GM23338 (cell line): ENCODE data around the gene MAP3K9. TPM values are rescaled to one million over a fixed set of nuclear protein-coding genes. Genes with fewer than 3 reads are reported as not detected.

Source experiments
- ATAC-seq: fragments of 200-7000 bp; cut with Tn5 transposase; 3 replicates; pipeline ENCODE4 v1.9.1; 2020
- DNase-seq: peaks from one replicate; pipeline ENCODE4 v3.0.0-alpha.2; 2015; ENCODE audit warnings: low spot score
- H2AFZ ChIP-seq: fragments of 200-600 bp; sonication (generic); 2 replicates; pipeline ENCODE4 v1.8.0; 2016; ENCODE audit warnings: antibody characterized with exemption, mild to moderate bottlenecking, moderate library complexity
- H3F3A ChIP-seq: fragments of 200-600 bp; sonication (generic); replicated peaks from 2 replicates; pipeline ENCODE4 v1.8.0; 2017; ENCODE audit warnings: antibody characterized with exemption, mixed run types, low read depth
- H3K27ac ChIP-seq: fragments of 200-600 bp; sonication (generic); 2 replicates; pipeline ENCODE4 v1.6.1; 2016; ENCODE audit warnings: low read depth
- H3K27me3 ChIP-seq: fragments of 200-600 bp; sonication (generic); 2 replicates; pipeline ENCODE4 v1.8.0; 2016; ENCODE audit warnings: mild to moderate bottlenecking, mixed run types, moderate library complexity; ENCODE audit not compliant: insufficient read depth
- H3K36me3 ChIP-seq: fragments of 200-600 bp; sonication (generic); 2 replicates; pipeline ENCODE4 v1.8.0; 2016; ENCODE audit warnings: mild to moderate bottlenecking; ENCODE audit not compliant: insufficient read depth
- H3K4me1 ChIP-seq: fragments of 200-600 bp; sonication (generic); 2 replicates; pipeline ENCODE4 v1.8.0; 2016; ENCODE audit warnings: mild to moderate bottlenecking, moderate library complexity; ENCODE audit not compliant: insufficient read depth
- H3K4me2 ChIP-seq: fragments of 200-600 bp; sonication (generic); 2 replicates; pipeline ENCODE4 v1.7.1; 2017; ENCODE audit warnings: mixed run types
- H3K4me3 ChIP-seq: fragments of 200-600 bp; sonication (generic); 2 replicates; pipeline ENCODE4 v1.6.1; 2016; ENCODE audit warnings: mixed run types
- H3K79me2 ChIP-seq: fragments of 200-600 bp; sonication (generic); replicated peaks from 2 replicates; pipeline ENCODE4 v1.8.0; 2017; ENCODE audit warnings: mild to moderate bottlenecking; ENCODE audit not compliant: insufficient read depth
- H3K9me2 ChIP-seq: fragments of 200-600 bp; sonication (generic); 2 replicates; pipeline ENCODE4 v1.8.0; 2017; ENCODE audit not compliant: insufficient read depth
- H4K20me1 ChIP-seq: fragments of 200-600 bp; sonication (generic); replicated peaks from 2 replicates; pipeline ENCODE4 v1.8.0; 2017; ENCODE audit warnings: mild to moderate bottlenecking; ENCODE audit not compliant: insufficient read depth
- H3K27ac Mint-ChIP-seq: 2 replicates; pipeline ENCODE4 v1.8.0; 2020; ENCODE audit warnings: inconsistent platforms, mild to moderate bottlenecking, moderate library complexity, mixed read lengths
- H3K27me3 Mint-ChIP-seq: 3 replicates; pipeline ENCODE4 v1.8.0; 2022; ENCODE audit warnings: low read depth, mild to moderate bottlenecking, moderate library complexity, mixed read lengths, inconsistent platforms; ENCODE audit not compliant: insufficient read depth, poor library complexity
- H3K36me3 Mint-ChIP-seq: 3 replicates; pipeline ENCODE4 v1.8.0; 2021; ENCODE audit warnings: low read depth, mild to moderate bottlenecking, inconsistent platforms, moderate library complexity, mixed read lengths
- H3K4me1 Mint-ChIP-seq: 3 replicates; pipeline ENCODE4 v1.8.0; 2020; ENCODE audit warnings: mild to moderate bottlenecking, inconsistent platforms, mixed read lengths
- H3K4me3 Mint-ChIP-seq: 3 replicates; pipeline ENCODE4 v1.8.0; 2021; ENCODE audit warnings: moderate library complexity, mild to moderate bottlenecking, inconsistent platforms, mixed read lengths
- H3K9me3 Mint-ChIP-seq: 3 replicates; pipeline ENCODE4 v1.8.0; 2020; ENCODE audit warnings: moderate library complexity, mild to moderate bottlenecking, inconsistent platforms, mixed read lengths
- EZH2phosphoT487 ChIP-seq: fragments of 200-600 bp; sonication (generic); IDR thresholded peaks from one replicate; pipeline ENCODE4 v1.8.1; 2018; ENCODE audit warnings: antibody characterized with exemption; ENCODE audit not compliant: unreplicated experiment
- JUNB ChIP-seq: IDR thresholded peaks from one replicate; pipeline ENCODE4 v1.6.1; 2016; ENCODE audit warnings: antibody characterized with exemption; ENCODE audit not compliant: unreplicated experiment
- NANOG ChIP-seq: IDR thresholded peaks from 2 replicates; pipeline ENCODE4 v1.6.1; 2016; ENCODE audit warnings: antibody characterized with exemption, borderline replicate concordance
- POLR2AphosphoS5 ChIP-seq: IDR thresholded peaks from 2 replicates; pipeline ENCODE4 v1.6.1; 2016; ENCODE audit warnings: antibody characterized with exemption, low read depth
- STAT1 ChIP-seq: IDR thresholded peaks from one replicate; pipeline ENCODE4 v1.6.1; 2016; ENCODE audit warnings: antibody characterized with exemption; ENCODE audit not compliant: unreplicated experiment
- ZNF114 ChIP-seq: fragments of 250-450 bp; sonication (Bioruptor Pico); IDR thresholded peaks from 2 replicates; pipeline ENCODE4 v1.5.0; 2020; ENCODE audit warnings: mild to moderate bottlenecking, moderate library complexity
- polyA plus RNA-seq: library from polyadenylated mRNA; unstranded; fragments of >200 nt; fragmentation: Nextera tagmentation; extraction: Ambion mirVana; gene quantifications from 2 replicates; pipeline ENCODE4 v1.2.1, GENCODE V29; 2016
- total RNA-seq: library from RNA; depleted of rRNA; stranded (reverse); fragments of >200 nt; shearing (Covaris generic); gene quantifications from 2 replicates; pipeline ENCODE4 v1.2.3, GENCODE V29; 2014
- TF ChIP-seq, protein P1 (sequence below), 2 experiments: fragments of 200-600 bp in 1 of 2; sonication (generic) in 1 of 2; conservative IDR thresholded peaks; 2 replicates each; pipeline versions ENCODE4 v1.5.1 to v1.6.1; 2016 to 2017; ENCODE audit warnings: antibody characterized with exemption in 2 of 2, low read depth in 2 of 2, mild to moderate bottlenecking in 2 of 2, moderate library complexity in 1 of 2
- TF ChIP-seq, protein P2 (sequence below): IDR thresholded peaks from one replicate; pipeline ENCODE4 v1.6.1; 2018; ENCODE audit warnings: antibody characterized with exemption; ENCODE audit not compliant: unreplicated experiment
- TF ChIP-seq, protein P3 (sequence below): IDR thresholded peaks from 2 replicates; pipeline ENCODE4 v1.6.1; 2016; ENCODE audit warnings: antibody characterized with exemption
- TF ChIP-seq, protein P4 (sequence below): fragments of 250-450 bp; sonication (Bioruptor Pico); IDR thresholded peaks from 2 replicates; pipeline ENCODE4 v1.5.0; 2020; ENCODE audit warnings: mild to moderate bottlenecking, moderate library complexity

MAP3K9 gene
- total and polyA plus RNA-seq, 2 experiments from 2014 or later, result 5.3 to 30.8 TPM

DNA sequence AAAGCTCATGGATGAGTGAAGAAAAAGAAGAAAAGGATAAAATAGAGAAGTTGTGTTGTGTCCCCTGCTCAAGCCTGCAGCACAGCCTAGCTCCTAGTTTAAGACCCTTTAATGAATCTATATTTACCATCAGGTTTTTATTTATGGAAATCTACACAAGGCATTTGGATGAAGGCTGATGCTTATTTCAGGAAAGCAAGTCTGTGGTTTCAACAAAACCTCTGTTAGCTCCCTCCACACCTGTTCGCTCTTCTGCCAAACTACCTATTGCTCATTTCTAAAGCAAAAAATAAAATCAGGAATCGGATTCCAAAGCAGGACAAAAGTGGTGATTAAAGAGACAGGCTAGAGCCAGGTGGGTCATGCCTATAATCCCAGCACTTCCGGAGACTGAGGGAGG is 18.9 kb upstream of the MAP3K9 start:
- ATAC-seq, result no peak
- no peak overlapping the region for H3K4me2 ChIP-seq
- TF ChIP-seq, protein P1, sequence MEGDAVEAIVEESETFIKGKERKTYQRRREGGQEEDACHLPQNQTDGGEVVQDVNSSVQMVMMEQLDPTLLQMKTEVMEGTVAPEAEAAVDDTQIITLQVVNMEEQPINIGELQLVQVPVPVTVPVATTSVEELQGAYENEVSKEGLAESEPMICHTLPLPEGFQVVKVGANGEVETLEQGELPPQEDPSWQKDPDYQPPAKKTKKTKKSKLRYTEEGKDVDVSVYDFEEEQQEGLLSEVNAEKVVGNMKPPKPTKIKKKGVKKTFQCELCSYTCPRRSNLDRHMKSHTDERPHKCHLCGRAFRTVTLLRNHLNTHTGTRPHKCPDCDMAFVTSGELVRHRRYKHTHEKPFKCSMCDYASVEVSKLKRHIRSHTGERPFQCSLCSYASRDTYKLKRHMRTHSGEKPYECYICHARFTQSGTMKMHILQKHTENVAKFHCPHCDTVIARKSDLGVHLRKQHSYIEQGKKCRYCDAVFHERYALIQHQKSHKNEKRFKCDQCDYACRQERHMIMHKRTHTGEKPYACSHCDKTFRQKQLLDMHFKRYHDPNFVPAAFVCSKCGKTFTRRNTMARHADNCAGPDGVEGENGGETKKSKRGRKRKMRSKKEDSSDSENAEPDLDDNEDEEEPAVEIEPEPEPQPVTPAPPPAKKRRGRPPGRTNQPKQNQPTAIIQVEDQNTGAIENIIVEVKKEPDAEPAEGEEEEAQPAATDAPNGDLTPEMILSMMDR (conservative IDR thresholded peaks at IDR 0.05; ENCODE audit: low read depth in 2 of 2), result no peak
- TF ChIP-seq POLR2AphosphoS5 (no peak), ZNF114 (CRISPR knock-in tag) (no peak), EZH2phosphoT487 (no peak), JUNB (no peak), NANOG (no peak), STAT1 (no peak)
- TF ChIP-seq, protein P2, sequence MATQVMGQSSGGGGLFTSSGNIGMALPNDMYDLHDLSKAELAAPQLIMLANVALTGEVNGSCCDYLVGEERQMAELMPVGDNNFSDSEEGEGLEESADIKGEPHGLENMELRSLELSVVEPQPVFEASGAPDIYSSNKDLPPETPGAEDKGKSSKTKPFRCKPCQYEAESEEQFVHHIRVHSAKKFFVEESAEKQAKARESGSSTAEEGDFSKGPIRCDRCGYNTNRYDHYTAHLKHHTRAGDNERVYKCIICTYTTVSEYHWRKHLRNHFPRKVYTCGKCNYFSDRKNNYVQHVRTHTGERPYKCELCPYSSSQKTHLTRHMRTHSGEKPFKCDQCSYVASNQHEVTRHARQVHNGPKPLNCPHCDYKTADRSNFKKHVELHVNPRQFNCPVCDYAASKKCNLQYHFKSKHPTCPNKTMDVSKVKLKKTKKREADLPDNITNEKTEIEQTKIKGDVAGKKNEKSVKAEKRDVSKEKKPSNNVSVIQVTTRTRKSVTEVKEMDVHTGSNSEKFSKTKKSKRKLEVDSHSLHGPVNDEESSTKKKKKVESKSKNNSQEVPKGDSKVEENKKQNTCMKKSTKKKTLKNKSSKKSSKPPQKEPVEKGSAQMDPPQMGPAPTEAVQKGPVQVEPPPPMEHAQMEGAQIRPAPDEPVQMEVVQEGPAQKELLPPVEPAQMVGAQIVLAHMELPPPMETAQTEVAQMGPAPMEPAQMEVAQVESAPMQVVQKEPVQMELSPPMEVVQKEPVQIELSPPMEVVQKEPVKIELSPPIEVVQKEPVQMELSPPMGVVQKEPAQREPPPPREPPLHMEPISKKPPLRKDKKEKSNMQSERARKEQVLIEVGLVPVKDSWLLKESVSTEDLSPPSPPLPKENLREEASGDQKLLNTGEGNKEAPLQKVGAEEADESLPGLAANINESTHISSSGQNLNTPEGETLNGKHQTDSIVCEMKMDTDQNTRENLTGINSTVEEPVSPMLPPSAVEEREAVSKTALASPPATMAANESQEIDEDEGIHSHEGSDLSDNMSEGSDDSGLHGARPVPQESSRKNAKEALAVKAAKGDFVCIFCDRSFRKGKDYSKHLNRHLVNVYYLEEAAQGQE, result no peak
- TF ChIP-seq, protein P3, sequence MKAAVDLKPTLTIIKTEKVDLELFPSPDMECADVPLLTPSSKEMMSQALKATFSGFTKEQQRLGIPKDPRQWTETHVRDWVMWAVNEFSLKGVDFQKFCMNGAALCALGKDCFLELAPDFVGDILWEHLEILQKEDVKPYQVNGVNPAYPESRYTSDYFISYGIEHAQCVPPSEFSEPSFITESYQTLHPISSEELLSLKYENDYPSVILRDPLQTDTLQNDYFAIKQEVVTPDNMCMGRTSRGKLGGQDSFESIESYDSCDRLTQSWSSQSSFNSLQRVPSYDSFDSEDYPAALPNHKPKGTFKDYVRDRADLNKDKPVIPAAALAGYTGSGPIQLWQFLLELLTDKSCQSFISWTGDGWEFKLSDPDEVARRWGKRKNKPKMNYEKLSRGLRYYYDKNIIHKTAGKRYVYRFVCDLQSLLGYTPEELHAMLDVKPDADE, result no peak
- TF ChIP-seq, protein P4, sequence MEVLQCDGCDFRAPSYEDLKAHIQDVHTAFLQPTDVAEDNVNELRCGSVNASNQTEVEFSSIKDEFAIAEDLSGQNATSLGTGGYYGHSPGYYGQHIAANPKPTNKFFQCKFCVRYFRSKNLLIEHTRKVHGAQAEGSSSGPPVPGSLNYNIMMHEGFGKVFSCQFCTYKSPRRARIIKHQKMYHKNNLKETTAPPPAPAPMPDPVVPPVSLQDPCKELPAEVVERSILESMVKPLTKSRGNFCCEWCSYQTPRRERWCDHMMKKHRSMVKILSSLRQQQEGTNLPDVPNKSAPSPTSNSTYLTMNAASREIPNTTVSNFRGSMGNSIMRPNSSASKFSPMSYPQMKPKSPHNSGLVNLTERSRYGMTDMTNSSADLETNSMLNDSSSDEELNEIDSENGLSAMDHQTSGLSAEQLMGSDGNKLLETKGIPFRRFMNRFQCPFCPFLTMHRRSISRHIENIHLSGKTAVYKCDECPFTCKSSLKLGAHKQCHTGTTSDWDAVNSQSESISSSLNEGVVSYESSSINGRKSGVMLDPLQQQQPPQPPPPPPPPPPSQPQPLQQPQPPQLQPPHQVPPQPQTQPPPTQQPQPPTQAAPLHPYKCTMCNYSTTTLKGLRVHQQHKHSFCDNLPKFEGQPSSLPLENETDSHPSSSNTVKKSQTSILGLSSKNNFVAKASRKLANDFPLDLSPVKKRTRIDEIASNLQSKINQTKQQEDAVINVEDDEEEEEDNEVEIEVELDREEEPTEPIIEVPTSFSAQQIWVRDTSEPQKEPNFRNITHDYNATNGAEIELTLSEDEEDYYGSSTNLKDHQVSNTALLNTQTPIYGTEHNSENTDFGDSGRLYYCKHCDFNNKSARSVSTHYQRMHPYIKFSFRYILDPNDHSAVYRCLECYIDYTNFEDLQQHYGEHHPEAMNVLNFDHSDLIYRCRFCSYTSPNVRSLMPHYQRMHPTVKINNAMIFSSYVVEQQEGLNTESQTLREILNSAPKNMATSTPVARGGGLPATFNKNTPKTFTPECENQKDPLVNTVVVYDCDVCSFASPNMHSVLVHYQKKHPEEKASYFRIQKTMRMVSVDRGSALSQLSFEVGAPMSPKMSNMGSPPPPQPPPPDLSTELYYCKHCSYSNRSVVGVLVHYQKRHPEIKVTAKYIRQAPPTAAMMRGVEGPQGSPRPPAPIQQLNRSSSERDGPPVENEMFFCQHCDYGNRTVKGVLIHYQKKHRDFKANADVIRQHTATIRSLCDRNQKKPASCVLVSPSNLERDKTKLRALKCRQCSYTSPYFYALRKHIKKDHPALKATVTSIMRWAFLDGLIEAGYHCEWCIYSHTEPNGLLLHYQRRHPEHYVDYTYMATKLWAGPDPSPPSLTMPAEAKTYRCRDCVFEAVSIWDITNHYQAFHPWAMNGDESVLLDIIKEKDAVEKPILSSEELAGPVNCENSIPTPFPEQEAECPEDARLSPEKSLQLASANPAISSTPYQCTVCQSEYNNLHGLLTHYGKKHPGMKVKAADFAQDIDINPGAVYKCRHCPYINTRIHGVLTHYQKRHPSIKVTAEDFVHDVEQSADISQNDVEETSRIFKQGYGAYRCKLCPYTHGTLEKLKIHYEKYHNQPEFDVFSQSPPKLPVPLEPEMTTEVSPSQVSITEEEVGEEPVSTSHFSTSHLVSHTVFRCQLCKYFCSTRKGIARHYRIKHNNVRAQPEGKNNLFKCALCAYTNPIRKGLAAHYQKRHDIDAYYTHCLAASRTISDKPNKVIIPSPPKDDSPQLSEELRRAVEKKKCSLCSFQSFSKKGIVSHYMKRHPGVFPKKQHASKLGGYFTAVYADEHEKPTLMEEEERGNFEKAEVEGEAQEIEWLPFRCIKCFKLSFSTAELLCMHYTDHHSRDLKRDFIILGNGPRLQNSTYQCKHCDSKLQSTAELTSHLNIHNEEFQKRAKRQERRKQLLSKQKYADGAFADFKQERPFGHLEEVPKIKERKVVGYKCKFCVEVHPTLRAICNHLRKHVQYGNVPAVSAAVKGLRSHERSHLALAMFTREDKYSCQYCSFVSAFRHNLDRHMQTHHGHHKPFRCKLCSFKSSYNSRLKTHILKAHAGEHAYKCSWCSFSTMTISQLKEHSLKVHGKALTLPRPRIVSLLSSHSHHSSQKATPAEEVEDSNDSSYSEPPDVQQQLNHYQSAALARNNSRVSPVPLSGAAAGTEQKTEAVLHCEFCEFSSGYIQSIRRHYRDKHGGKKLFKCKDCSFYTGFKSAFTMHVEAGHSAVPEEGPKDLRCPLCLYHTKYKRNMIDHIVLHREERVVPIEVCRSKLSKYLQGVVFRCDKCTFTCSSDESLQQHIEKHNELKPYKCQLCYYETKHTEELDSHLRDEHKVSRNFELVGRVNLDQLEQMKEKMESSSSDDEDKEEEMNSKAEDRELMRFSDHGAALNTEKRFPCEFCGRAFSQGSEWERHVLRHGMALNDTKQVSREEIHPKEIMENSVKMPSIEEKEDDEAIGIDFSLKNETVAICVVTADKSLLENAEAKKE (CRISPR knock-in tag), result no peak
- no peaks in the 10 kb centered on the region for H3K9me2 ChIP-seq
- H3F3A ChIP-seq, result peaks cover 5% of the 10 kb centered on the region; the same call in 1 of the 2 replicates
- Mint-ChIP-seq H3K4me1 (peaks cover 6% of the 10 kb centered on the region), H3K4me3 (no peak overlapping the region), H3K36me3 (no peaks in the 10 kb centered on the region; the same call in 2 of the 3 replicates), H3K27ac (no peak overlapping the region), H3K9me3 (peaks cover 2% of the 10 kb centered on the region; the same call in 2 of the 3 replicates), H3K27me3 (peaks cover 5% of the 10 kb centered on the region)
- no peaks in the 10 kb centered on the region for H3K36me3 ChIP-seq
- peaks cover 14% of the 10 kb centered on the region for H3K27me3 ChIP-seq
- H4K20me1 ChIP-seq, result no peaks in the 10 kb centered on the region
- H3K4me3 ChIP-seq, result no peak overlapping the region
- peak overlapping the region; percentile 67 for H2AFZ ChIP-seq
- no peak overlapping the region for H3K27ac ChIP-seq
- no peaks in the 10 kb centered on the region for H3K79me2 ChIP-seq
- DNase-seq, result no peak
- peaks cover 9% of the 10 kb centered on the region for H3K4me1 ChIP-seq
